Naive B cell (primary cell): ENCODE data around the gene MYCN. TPM values are rescaled to one million over a fixed set of nuclear protein-coding genes. Genes with fewer than 3 reads are reported as not detected.

Experiments
- ATAC-seq, 2 donors: fragments of 150-1000 bp; cut with Tn5 transposase; 2 replicates each; pipeline ENCODE4 v1.10.0; 2021; ENCODE audit warnings: low read depth in 2 of 2, mild to moderate bottlenecking in 2 of 2, moderate library complexity in 2 of 2
- DNase-seq: peaks from one replicate; pipeline ENCODE4 v3.0.0; 2022
- H3K27ac Mint-ChIP-seq, 6 donors: one replicate each; pipeline ENCODE4 v1.8.0; 2020 to 2022; ENCODE audit warnings: mild to moderate bottlenecking in 6 of 6, mixed read lengths in 6 of 6, moderate library complexity in 5 of 6, inconsistent platforms in 2 of 6
- H3K27me3 Mint-ChIP-seq, 3 donors: one replicate each; pipeline ENCODE4 v1.8.0; 2021 to 2022; ENCODE audit warnings: mixed read lengths in 3 of 3, mild to moderate bottlenecking in 1 of 3
- H3K36me3 Mint-ChIP-seq, 2 donors: one replicate each; pipeline ENCODE4 v1.8.0; 2020 to 2022; ENCODE audit warnings: mixed read lengths in 2 of 2, inconsistent platforms in 1 of 2, mild to moderate bottlenecking in 1 of 2
- H3K4me1 Mint-ChIP-seq, 3 donors: one replicate each; pipeline ENCODE4 v1.8.0; 2020 to 2022; ENCODE audit warnings: mixed read lengths in 3 of 3, inconsistent platforms in 1 of 3, mild to moderate bottlenecking in 1 of 3, moderate library complexity in 1 of 3
- H3K4me3 Mint-ChIP-seq, 8 donors: one replicate each; pipeline ENCODE4 v1.8.0; 2020 to 2022; ENCODE audit warnings: mild to moderate bottlenecking in 8 of 8, mixed read lengths in 8 of 8, moderate library complexity in 8 of 8, inconsistent platforms in 2 of 8
- H3K9me3 Mint-ChIP-seq, 7 donors: one replicate each; pipeline ENCODE4 v1.8.0; 2020 to 2022; ENCODE audit warnings: mixed read lengths in 7 of 7, mild to moderate bottlenecking in 5 of 7, inconsistent platforms in 2 of 7, moderate library complexity in 1 of 7
- polyA plus RNA-seq, 6 donors: library from polyadenylated mRNA; unstranded; fragments of 300-500 nt; fragmentation: Illumina TruSeq; gene quantifications; one replicate each; pipeline ENCODE4 v1.2.3, GENCODE V29; 2021; ENCODE audit warnings: low read depth in 6 of 6

The MYCN gene
- polyA plus RNA-seq, 6 donors from 2014 or later, result not detected

GRCh38 chr2:15979759-15980604, 39.6 kb downstream of the MYCN start:
- H3K4me3 Mint-ChIP-seq, result no peak overlapping the region
- peaks cover 0 to 2% (median 0%) of the 10 kb centered on the region in 7 donors for H3K9me3 Mint-ChIP-seq
- no peaks in the 10 kb centered on the region for H3K36me3 Mint-ChIP-seq
- H3K27ac Mint-ChIP-seq, result peak overlapping the region in 1 of 6 donors; percentile 28
- no peak for ATAC-seq
- DNase-seq, result no peak
- no peaks in the 10 kb centered on the region for H3K4me1 Mint-ChIP-seq
- H3K27me3 Mint-ChIP-seq, result peaks cover 0 to 4% (median 0%) of the 10 kb centered on the region in 3 donors

GRCh38 chr2:15980605-15981098, 40.3 kb downstream of the MYCN start:
- H3K36me3 Mint-ChIP-seq, result no peaks in the 10 kb centered on the region
- DNase-seq (no peak), ATAC-seq (no peak)
- no peak overlapping the region for H3K4me3 Mint-ChIP-seq
- no peak overlapping the region for H3K27ac Mint-ChIP-seq
- H3K4me1 Mint-ChIP-seq, result no peaks in the 10 kb centered on the region
- H3K9me3 Mint-ChIP-seq, result peaks cover 0 to 2% (median 0%) of the 10 kb centered on the region in 7 donors
- peaks cover 0 to 4% (median 0%) of the 10 kb centered on the region in 3 donors for H3K27me3 Mint-ChIP-seq

DNA sequence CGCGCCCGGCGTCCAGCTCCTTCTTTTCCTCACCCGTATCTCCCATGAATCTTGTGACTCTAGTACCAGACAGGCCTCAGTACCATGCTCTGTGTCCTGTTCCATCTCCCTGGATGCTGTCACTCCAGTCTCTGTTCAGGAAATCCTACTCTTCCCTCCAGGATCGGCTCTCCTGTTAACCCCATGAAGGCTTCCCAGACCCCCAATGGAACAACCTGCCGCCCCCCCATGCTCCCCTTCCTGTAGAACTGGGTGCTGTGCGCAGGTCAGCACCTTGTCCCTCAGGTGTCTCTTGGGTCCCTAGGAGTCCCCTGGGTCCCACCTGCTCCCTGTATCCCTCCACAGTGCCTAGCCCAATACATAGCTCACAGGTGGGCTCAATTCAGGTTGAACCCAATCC, 41.3 kb downstream of the MYCN start:
- peaks cover 0 to 4% (median 0%) of the 10 kb centered on the region in 3 donors for H3K27me3 Mint-ChIP-seq
- no peak for ATAC-seq
- no peak overlapping the region for H3K4me3 Mint-ChIP-seq
- DNase-seq, result no peak
- H3K36me3 Mint-ChIP-seq, result no peaks in the 10 kb centered on the region
- no peaks in the 10 kb centered on the region for H3K4me1 Mint-ChIP-seq
- peaks cover 0 to 2% (median 0%) of the 10 kb centered on the region in 7 donors for H3K9me3 Mint-ChIP-seq
- peak overlapping the region in 1 of 6 donors; percentile 74 for H3K27ac Mint-ChIP-seq

DNA sequence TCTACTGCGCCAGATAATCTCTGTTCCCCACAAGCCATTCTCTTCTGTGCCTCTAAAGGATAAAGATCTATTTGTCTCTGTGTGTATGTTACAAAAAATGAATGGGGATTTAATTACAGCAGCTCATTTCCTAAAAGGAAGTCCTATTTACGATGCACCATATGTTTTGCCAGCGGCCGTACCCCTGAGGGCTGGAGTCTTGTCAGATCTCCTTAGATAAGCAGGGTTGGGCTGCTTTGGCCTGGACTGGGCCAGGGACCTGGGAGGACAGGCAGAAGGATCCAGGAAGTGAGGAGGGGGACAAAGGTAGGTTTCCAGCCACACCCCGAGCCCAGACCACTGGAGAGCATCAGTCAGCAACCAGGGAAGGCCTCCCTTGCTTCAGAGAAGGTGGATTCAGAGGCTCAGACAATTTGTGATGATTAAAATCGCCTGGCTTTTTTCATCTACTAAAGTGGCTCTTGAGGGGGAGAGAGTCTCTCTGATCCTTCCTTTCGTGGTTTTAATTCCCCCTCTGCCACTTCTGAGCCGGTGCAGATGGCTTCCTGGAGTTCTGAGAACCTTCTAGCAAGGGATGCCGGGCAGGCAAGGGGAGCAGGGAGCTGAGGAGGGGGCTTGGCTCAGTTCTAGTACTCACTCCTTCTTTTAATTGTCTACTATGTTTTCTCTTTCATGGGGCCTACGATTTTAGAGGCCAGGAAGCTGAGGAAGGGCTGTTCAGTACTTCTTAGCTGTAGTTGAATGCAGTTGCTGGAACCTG, 42.1 kb downstream of the MYCN start:
- Mint-ChIP-seq H3K27me3 (peaks cover 0 to 4% (median 0%) of the 10 kb centered on the region in 3 donors), H3K4me3 (no peak overlapping the region), H3K27ac (no peak overlapping the region), H3K9me3 (peaks cover 0 to 2% (median 0%) of the 10 kb centered on the region in 7 donors), H3K36me3 (no peaks in the 10 kb centered on the region), H3K4me1 (no peaks in the 10 kb centered on the region)
- no peak for DNase-seq
- no peak for ATAC-seq

GRCh38 chr2:15983496-15983895, 43.1 kb downstream of the MYCN start:
- no peak overlapping the region for H3K27ac Mint-ChIP-seq
- DNase-seq, result no peak
- H3K27me3 Mint-ChIP-seq, result peaks cover 0 to 4% (median 0%) of the 10 kb centered on the region in 3 donors
- ATAC-seq, result no peak
- no peaks in the 10 kb centered on the region for H3K36me3 Mint-ChIP-seq
- H3K9me3 Mint-ChIP-seq, result peaks cover 0 to 2% (median 0%) of the 10 kb centered on the region in 7 donors
- no peak overlapping the region for H3K4me3 Mint-ChIP-seq
- no peaks in the 10 kb centered on the region for H3K4me1 Mint-ChIP-seq

DNA sequence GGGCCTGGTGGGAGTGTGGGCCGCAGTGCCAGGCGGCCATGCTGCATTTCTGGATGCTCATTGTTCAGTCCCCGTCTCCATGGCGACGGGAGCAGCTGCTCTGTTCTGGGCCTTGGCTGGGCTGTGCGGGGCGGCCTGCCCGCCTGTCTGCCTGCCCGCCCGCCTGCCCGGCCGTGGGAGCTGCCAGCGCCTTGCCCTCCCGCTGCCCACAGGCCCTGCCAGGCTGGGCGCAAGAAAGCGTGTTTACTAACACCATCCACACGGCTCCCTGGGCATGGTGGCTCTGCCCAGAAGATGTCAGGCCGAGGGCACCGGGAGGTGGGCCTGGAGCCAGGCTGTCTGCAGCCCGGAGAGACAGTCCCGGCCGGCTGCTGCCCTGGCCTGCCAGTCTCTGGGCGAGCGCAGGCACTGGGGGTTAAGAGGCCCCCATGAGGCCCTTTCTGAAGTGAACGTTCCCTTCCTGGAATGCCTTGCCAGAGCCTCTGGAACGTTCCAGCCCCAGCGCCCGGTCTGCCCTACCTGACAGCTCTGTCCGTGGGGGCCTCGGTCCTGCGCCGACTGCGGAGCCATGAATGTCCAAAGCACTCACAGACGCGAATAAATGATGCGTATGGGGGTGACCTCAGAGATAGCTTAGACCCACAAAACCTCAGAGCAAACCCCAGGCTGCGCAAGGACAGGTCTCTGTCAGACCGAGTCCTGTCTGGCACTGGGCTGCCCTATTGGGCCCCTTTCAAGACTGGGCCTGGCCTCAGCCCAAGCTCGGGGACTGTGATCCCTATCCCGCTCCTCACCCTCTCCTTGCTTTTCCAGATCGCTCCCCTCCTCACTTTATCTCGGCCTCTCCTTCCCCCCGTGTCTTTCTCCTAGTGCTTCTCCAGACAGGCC, 44.3 kb downstream of the MYCN start:
- Mint-ChIP-seq H3K36me3 (no peaks in the 10 kb centered on the region), H3K4me3 (no peak overlapping the region), H3K4me1 (no peaks in the 10 kb centered on the region), H3K27me3 (peaks cover 0 to 4% (median 0%) of the 10 kb centered on the region in 3 donors), H3K27ac (no peak overlapping the region), H3K9me3 (peaks cover 0 to 2% (median 0%) of the 10 kb centered on the region in 7 donors)
- ATAC-seq (no peak), DNase-seq (no peak)

GRCh38 chr2:15985531-15985930, 45.2 kb downstream of the MYCN start:
- ATAC-seq (no peak), DNase-seq (no peak)
- Mint-ChIP-seq H3K4me3 (no peak overlapping the region), H3K4me1 (no peaks in the 10 kb centered on the region), H3K36me3 (no peaks in the 10 kb centered on the region), H3K27ac (no peak overlapping the region), H3K27me3 (no peaks in the 10 kb centered on the region), H3K9me3 (no peaks in the 10 kb centered on the region)

DNA sequence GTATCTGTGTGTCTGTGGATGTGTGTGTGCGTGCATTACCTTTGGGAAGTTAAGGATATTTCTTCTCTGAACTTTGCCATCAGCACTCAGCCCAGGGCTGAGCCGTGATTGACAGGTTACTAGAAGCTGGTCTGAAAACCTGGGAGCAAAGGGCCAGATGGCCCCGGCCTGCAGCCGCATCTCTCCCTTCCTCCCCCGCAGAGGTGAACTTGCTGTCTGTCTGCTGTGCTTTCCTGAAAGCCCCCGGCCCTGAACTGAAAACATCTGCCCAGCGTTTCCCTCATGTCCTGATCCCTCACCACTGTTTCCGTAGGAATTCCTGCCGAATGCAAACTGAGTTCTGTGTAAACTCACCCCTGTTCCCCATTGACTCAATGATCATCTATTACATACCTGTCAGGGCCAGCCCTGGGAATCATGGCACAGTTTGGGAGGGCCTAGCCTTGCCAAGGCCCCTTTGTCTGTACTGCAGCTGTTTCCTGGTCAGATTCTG, 45.8 kb downstream of the MYCN start:
- H3K9me3 Mint-ChIP-seq, result no peaks in the 10 kb centered on the region
- DNase-seq (no peak), ATAC-seq (no peak)
- no peak overlapping the region for H3K27ac Mint-ChIP-seq
- H3K4me1 Mint-ChIP-seq, result no peaks in the 10 kb centered on the region
- H3K4me3 Mint-ChIP-seq, result no peak overlapping the region
- H3K36me3 Mint-ChIP-seq, result no peaks in the 10 kb centered on the region
- H3K27me3 Mint-ChIP-seq, result no peaks in the 10 kb centered on the region

DNA sequence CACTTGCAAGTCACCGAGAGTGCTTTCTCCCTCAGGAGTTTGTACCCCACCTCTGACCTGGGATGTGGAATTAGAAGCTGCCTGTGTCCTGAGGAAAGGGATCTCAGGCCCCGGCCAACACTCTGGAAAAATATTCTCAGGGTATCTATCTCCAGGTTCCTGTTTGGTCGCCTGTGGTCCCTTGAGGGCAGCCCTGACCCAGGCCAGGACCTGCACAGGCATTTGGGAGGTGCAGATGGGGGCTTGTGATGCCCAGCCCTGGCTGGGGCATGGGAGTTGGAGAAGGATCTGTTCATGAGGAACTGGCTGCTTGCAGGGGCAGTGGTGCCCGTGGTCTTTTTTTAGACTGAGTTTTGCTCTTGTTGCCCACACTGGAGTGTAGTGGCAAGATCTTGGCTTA, 46.3 kb downstream of the MYCN start:
- H3K4me3 Mint-ChIP-seq, result no peak overlapping the region
- H3K9me3 Mint-ChIP-seq, result no peaks in the 10 kb centered on the region
- H3K27ac Mint-ChIP-seq, result no peak overlapping the region
- ATAC-seq, result no peak
- DNase-seq, result no peak
- H3K36me3 Mint-ChIP-seq, result no peaks in the 10 kb centered on the region
- no peaks in the 10 kb centered on the region for H3K27me3 Mint-ChIP-seq
- H3K4me1 Mint-ChIP-seq, result no peaks in the 10 kb centered on the region

GRCh38 chr2:15988733-15989132, 48.4 kb downstream of the MYCN start:
- H3K27ac Mint-ChIP-seq, result no peak overlapping the region
- no peak for DNase-seq
- H3K4me3 Mint-ChIP-seq, result no peak overlapping the region
- H3K9me3 Mint-ChIP-seq, result peaks cover 0 to under 1% (median 0%) of the 10 kb centered on the region in 7 donors
- ATAC-seq, result no peak
- no peaks in the 10 kb centered on the region for H3K4me1 Mint-ChIP-seq
- H3K36me3 Mint-ChIP-seq, result no peaks in the 10 kb centered on the region
- H3K27me3 Mint-ChIP-seq, result peaks cover 0 to 2% (median 0%) of the 10 kb centered on the region in 3 donors

DNA sequence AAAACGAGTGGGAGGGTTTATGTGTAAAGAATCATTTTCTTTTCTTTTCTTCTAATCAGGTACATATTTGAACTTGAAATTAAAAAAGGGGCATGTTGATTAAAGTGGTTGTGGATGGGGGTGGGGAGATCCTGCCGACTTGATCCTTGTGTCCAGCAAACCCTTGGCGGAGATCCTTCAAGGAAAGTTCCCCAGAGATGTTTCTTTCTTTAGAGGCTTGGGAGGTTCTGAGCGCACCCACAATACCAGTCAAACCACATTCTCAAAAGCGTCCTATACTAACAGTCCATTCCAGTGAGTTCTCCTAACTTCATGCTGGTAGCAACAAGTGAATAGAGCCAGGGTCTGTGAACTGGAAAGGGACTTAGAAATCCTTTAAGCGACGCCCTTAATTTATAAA, 49.2 kb downstream of the MYCN start:
- Mint-ChIP-seq H3K4me1 (no peaks in the 10 kb centered on the region), H3K9me3 (peaks cover 0 to 7% (median under 1%) of the 10 kb centered on the region in 7 donors), H3K27me3 (peaks cover 0 to 4% (median 0%) of the 10 kb centered on the region in 3 donors), H3K36me3 (no peaks in the 10 kb centered on the region), H3K4me3 (no peak overlapping the region), H3K27ac (no peak overlapping the region)
- ATAC-seq (no peak), DNase-seq (no peak)

DNA sequence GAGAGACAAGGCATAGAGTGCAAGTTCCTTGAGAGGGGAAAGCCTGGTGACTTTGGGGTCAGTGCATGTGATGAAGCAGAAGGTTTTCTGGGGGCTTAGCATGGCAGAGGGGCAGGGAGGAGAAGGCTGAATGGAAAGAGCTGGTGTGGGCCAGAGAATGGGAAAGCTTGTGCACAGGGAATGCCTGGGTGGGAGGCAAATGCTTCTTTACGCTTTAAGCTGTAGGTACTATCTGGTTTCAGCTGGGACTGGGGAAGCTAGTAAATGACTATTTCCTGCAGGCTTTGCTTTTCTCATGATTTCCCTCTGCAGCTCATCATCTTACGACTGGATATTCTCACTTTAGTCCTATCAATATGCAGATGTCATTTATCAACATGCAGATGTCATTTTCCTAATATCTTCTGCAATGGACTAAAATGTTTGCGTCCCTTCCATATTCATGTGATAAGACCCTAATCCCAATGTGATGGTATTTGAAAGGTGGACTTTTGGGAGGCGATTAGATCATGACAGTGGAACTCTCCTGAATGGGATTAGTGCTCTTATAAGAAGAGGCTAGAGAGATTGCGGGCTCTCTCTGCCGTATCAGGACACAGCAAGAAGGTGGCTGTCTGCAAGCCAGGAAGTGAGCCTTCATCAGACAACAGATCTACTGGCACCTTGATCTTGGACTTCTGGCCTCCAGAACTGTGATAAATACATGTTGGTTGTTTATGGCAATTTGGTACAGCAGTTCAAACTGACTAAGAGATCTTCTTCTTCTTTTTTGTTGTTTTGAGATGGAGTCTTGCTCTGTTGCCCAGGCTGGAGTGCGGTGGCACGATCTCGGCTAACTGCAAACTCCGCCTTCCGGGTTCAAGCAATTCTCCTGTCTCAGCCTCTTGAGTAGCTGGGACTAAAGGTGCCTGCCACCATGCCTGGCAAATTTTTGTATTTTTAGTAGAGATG, 50.1 kb downstream of the MYCN start:
- Mint-ChIP-seq H3K27ac (peak overlapping the region in 1 of 6 donors; percentile 45), H3K36me3 (no peaks in the 10 kb centered on the region)

More for the DNA sequence above, 50.1 kb downstream of the MYCN start:
- H3K4me3 Mint-ChIP-seq, result no peak overlapping the region
- DNase-seq (no peak), ATAC-seq (no peak)
- peaks cover 0 to 11% (median 1%) of the 10 kb centered on the region in 7 donors for H3K9me3 Mint-ChIP-seq
- H3K4me1 Mint-ChIP-seq, result no peaks in the 10 kb centered on the region
- H3K27me3 Mint-ChIP-seq, result peaks cover 0 to 4% (median 0%) of the 10 kb centered on the region in 3 donors
